GM21786 (cell line): ENCODE measurements around the gene TRAPPC6A.
A peak's percentile ranks its signal among the peaks of the same experiment; 100 is the strongest.

ENCODE experiments used
- ATAC-seq: cut with Tn5 transposase; IDR thresholded peaks from one replicate; pipeline ENCODE4 v1.9.1; 2021; ENCODE audit not compliant: unreplicated experiment

The TRAPPC6A gene

DNA sequence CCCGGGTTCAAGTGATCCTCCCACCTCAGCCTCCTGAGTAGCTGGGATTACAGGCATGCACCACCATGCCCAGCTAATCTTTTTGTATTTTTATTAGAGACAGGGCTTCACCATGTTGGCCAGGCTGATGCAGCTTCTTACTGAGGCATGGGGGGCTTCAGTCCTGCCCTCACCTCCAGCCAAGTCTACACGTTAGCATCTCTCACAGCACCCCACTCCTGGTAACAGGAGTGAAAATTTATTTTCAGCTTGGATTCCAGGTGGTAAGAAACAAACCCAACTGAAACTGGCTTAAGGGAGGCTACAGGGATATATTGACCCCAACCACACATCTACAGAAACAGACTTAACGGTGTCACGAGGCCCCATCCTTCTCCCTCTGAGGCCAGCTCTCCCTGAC, 27.9 kb downstream of the TRAPPC6A start:
- ATAC-seq = no peak

DNA sequence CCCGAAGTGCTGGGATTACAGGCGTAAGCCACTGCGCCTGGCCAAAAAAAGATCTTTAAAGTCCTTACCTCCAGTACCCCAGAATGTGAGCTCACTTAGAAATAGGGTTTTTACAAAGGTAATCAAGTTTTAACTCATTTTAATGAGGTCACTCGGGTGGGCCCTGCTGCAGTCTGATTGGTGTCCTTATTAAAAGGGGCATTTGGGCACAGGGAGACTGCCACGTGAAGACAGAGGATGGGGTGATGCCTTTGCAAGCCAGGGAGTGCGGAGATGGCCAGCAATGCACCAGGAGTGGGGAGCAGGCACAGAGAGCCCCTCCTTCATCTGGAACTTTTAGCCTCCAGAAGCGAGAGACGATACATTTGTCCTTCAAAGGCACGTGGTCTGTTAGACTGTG, 28.9 kb downstream of the TRAPPC6A start:
- ATAC-seq = no peak

DNA sequence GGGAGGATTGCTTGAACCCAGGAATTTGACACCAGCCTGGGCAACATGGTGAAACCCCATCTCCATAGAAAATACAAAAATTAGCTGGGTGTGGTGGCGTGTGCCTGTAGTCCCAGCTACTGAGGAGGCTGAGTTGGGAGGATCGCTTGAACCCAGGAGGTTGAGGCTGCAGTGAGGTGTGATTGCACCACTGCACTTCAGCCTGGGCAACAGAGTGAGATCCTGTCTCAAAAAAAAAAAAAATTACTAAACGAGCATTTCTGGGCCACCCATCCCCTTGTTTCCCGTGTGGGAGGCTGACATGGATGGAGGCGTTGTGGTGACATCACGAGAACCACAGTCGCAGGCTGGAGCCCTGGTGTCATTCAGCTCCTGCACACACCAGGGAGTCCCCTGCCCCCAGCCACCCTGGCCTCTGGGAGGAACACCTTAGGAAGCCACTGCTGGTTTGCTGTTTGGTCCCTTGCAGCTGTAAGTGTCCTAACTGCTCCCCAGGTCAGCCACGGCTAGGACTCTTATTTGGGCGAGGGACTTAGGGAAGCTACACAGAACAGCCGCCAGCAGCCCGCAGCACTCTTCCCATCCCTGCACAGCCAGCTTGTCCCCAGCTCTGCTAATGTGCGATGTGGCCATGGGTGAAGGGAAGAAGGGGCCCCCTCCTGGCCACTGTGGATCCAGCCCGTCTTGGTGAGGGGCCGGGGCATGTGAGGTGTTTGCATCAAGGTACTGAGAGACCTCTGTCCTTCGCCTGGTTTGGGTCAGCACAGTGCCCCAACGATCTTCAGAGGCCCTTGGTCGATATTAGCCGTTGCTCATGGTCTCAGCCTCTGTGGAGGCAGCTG, 30.0 kb downstream of the TRAPPC6A start:
- no peak for ATAC-seq

DNA sequence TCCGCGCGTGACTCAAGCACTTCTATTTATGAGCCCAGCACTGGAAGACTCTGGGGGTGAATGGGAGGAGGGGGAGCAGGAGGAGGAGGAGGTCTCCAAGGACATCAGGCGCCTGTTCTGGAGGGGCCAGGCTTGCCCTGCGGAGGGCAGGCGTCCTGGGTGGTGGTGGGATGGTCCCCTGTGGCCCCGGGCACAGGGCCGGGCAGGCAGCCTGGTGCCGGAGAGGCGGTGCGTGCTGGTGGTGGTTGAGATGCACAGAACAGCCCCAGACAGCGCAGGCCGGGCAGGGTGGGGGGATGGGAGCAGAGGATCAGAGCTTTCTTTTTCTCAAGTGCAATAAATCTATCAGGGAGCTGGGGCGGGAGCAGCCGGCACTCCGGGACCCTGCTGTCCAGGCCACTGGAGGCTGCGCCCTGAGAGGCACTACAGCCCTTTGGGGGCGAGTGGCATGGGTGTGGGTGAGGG, 31.3 kb downstream of the TRAPPC6A start:
- ATAC-seq = no peak

DNA sequence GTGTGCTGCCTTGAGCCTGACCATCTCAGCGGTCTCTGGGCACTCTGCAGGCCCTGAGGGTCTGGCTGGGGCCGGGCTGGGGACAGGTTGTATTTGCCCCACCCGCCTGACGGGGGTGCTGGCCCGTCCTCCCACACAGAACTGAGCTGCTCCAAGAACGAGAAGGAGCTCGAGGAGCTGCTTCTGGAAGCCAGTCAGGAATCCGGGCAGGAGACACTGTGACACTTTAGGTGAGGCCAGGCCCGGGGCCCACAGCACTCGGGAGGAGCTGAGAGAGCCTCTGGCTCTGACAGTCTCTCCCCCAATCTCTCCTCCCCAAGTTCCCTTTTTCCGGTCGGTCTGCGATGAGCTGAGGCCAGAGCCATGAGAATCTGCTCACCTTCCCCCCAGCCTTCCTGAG, 31.8 kb downstream of the TRAPPC6A start:
- no peak for ATAC-seq

DNA sequence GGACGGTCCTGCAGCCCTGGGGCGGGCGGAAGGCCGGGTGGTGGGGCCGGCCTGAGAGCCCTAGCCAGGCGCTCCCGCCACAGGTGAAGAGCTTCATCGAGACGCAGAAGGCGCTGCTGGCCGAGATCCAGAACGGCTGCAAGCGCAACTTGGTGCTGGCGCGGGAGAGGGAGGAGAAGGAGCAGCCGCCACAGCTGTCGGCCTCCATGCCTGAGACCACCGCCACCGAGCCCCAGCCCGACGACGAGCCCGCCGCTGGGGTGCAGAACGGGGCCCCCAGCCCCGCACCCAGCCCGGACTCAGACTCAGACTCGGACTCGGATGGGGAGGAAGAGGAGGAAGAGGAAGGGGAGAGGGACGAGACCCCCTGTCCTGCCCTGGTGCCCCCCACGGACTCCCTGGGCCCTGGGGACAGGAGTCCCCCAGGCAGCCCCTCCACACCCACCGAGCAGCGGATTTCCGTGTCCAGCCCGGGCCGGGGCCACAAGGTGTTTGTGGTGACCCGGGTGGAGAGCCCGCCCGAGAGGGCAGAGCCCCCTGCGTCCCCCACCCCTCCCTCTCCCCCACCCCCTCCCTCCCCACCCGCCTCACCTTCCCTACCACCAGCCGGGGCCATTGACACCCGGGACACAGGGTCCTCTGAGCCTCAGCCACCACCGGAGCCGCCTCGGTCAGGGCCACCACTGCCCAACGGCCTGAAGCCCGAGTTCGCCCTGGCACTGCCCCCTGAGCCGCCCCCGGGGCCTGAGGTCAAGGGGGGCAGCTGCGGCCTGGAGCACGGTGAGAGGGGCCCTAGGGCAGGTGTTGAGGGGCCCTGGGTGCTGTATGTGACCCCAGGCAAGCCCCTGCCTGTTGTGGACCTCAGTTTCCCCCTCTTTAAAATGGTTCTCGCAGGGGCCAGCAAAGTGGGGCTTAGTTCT, 32.5 kb downstream of the TRAPPC6A start:
- ATAC-seq = no peak

DNA sequence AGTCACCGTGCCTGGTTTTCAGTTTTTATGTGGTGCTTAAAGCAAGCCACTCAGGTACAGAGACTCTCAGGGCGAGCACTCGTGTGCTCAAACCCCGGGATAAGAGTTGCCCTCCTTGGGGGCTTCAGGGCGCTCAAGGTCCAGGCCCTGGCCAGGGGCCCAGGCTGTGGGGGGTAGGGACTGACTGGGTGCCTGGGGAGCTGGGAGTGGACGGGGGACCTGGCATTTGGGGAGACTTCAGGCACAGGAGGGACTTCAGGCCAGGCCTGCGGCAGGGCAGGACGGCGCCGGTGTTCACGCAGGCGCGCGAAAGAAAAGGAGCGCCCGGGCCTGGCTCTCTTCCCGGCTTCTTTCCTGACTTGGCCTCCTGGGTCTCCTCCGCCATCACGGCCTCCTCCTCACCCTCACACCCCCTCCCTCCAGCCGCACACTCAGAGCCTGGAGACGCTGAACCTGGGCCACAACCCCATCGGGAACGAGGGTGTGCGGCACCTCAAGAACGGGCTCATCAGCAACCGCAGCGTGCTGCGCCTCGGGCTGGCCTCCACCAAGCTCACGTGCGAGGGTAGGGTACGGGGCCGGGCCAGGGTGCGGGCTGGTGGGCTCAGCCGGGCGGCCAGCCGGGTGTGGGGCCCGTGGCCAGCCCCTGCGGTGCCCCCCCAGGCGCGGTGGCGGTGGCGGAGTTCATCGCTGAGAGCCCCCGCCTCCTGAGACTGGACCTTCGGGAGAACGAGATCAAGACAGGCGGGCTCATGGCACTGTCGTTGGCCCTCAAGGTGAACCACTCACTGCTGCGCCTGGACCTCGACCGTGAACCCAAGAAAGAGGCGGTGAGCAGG, 33.4 kb downstream of the TRAPPC6A start:
- ATAC-seq = no peak

DNA sequence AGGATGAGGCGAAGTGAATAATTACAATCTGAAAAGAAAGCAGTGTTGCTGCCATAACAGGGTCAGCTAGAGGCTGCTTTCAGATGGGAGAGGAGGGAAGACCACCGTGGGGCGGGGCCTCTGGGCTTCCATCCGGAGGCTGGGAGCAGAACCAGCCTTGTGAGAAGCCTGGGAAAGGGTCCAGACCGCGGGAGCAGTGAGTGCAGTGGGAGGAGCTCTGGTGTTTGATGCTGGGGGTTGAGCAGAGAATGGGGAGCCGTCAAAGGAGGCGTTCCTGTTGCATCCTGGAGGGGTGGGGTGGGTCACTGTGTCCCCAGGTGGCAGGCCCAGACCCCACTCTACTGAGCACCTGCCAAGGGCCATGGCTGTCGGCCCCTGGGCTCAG, 35.3 kb downstream of the TRAPPC6A start:
- no peak for ATAC-seq

DNA sequence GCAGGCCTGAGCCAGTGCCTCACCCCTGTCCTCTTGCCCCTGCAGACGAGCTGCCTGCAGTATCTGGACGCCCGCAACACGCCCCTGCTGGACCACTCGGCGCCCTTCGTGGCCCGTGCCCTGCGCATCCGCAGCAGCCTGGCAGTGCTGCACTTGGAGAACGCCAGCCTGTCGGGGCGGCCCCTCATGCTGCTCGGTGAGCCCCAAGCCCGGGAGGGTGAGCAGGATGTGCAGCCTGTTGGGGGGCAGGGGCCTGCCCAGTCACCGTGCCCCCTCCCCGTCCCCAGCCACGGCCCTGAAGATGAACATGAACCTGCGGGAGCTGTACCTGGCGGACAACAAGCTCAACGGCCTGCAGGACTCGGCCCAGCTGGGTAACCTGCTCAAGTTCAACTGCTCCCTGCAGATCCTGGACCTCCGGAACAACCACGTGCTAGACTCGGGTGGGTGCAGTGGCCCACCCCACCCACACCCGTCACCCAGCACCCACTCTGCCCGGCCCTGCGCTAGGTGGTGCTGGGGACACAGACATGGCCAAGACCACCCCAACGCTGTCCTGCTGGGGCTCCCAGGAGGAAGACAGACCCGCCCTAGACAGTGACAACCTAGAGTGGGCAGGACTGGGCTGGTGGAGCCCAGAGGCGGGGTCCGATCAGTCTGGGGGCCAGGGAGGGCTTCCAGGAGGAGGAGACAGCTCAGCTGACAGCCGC, 35.9 kb downstream of the TRAPPC6A start:
- ATAC-seq = no peak

DNA sequence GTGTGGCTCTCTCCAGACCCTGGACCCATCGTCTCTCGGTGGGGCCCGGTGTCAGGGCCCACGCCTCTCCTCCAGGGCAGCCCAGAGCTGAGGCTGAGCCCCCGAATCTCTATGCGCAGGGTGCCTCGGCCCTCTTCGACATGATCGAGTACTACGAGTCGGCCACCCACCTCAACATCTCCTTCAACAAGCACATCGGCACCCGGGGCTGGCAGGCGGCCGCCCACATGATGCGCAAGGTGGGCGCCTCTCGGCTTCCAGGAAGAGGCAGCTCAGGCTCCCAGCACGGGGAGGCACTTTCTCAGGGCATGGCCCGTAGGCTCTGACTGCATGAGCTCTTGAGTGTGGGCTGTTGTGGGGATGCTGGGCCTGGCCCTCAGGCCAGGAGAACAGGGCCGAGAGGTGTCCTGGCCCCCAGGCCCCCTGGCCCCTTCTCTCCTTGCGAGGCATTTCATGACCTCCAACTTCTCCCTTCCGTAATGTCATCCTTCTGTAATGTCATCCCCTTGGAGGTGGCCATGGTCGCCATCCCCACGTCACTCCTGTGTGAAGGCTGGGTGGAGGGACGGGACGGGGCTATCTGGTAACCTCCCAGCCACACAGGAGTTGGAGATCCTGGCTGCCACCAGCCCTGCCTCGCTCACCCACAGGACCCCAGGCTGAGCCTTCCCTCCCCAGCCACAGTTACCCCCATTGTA, 36.7 kb downstream of the TRAPPC6A start:
- no peak for ATAC-seq

DNA sequence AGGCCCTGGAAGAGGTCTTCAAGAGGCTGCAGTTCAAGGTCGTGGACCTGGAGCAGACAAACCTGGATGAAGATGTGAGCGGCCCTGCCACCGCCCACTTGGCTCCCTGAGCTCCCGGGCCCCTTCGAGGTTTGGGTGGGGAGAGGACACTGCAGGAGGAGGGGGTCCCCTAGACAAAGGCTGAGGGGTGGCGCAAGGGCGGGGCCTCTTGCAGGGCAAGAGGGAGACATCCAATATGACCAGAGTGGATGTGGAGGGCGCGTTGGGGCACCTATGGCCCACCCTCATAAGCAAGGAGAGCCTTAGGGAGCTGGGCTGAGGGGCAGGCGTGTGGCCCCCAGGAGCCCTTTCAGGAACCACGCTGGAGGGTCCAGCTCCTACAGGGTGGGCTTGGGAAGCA, 37.5 kb downstream of the TRAPPC6A start:
- ATAC-seq = no peak

DNA sequence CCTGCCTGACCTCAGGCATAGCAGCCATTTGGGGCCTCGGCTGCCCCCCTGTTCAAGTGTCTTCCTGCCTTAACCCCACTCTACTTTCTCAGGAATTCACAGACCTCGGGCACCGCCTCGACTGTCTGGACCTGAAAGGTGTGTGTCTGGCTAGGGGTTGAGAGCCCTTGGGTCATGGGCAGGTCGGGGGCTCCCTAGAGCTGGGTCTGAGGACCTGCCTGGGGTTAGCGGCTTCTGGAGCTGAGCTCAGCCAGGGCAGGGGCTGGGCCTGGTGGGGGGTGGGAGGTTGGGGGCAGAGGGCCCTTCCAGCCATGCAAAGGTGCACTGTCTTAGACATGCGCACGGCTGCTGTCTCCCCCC, 37.9 kb downstream of the TRAPPC6A start:
- no peak for ATAC-seq

DNA sequence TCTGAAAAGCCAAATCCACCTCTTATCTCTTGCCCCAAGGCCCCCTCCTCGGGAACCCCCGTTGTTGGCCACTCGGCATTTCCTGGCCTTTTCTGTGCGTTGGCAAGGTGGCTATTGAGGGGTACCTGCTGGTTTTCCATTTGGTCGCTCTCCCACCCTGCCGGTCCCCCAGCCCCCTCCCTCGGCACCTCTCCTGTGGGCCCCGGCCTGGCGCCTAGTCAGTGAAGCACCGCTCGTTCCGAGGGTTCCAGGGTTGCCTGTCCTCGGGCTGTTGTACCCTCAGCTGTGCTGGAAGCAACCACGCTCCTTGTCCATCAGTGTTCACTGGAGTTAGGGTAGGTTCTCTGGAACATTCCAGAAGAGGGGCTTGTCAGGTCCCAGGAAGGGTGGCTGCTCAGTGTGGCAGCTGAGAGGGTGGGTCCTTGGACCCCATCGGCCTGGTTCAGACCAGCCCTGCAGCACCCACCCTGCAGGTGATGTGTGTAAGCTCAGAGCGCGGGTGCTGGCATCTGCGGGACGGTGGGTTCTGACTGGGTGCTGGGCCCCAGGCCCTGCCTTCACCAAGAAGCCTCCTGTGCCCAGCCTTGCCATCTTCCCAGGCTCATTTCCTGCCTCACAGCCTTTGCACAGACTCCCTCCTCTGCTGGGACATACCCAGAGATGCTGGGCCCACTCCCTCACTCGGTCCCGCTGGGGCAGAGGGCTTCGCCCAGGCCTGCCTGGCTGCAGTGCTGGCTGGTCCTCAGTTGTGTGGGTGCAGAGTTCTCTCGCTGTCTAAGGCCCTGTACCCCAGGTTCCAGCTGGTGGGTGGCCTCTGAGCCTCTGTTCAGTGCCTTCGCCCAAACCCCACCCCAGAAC, 38.5 kb downstream of the TRAPPC6A start:
- no peak for ATAC-seq

DNA sequence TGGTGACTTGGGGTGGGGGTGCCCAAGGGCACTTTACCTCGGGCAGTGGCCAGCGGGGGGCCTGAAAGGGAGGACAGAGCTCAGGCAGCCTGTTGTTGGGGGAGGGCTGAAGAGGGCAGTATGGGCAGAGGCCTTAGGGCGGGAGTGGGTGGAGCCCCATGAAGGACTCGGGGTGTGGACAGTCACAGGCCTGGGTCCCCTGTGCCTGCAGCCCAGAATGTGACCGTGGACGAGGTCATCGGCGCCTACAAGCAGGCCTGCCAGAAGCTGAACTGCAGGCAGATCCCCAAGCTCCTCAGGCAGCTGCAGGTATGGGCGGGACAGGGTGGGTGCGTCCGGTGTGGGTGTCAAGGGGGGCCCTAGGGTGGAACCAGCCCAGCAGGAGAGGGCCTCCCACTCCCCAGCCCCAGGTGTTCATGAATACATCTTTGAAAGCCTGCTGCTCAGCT, 39.7 kb downstream of the TRAPPC6A start:
- no peak for ATAC-seq

DNA sequence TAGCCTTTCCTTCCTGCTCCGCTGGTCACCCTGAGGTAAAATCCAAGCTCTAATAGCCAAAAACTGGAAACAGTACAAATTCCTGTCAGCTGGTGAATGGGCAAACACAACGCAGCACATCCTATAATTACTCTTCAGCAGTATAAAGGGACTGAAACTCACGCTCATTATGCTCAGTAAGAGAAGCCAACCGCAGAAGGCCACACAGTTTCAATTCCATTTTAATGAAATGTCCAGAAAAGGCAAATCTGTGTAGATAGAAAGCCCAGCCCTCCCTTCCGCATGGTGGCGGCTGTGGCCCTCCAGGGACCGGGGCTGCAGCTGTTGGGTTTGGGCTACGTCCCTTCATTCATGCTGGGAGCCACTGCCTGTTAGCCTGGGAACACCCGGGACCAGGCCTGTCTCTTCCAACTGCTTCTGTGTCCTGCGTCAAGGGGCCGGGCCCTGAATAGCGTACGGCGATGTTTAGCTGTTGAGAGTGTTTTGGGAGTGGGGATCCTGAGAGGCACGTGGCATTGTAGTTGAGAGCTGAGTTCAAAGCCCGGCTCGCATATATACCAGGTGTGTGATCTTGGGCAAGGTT, 40.8 kb downstream of the TRAPPC6A start:
- ATAC-seq = peak; percentile 87

DNA sequence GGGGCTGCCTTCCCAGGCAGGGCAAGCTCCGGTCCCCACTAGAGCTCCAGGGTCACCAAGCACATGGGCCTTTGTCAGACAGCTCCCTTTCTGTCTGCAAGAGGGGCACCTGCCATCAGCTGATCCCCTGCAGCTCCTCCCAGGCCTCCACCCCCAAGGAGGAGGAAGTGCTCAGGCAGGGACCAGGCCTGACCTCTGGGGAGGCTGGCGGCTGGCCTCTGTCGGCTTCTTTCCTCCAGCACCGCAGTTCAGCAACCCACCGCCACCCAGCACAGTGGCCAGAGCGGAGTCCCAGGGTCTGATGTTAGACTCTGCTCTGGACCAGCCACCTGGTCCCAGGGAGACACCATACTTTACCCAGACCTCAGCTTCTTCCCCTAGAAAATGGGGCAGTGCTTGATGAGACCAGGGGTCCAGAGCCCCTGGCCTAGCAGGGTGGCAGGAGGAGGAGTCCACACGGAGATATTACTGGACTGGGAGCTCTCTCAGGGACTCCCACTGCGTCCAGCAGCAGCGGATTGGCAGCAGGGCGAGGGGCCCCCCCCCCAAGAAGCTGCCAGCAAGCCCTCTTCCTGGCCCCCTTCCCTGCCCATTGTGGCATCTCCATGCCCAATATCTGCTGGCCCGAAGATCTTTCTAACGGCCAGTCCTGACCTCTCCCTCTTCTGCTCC, 41.4 kb downstream of the TRAPPC6A start:
- no peak for ATAC-seq

DNA sequence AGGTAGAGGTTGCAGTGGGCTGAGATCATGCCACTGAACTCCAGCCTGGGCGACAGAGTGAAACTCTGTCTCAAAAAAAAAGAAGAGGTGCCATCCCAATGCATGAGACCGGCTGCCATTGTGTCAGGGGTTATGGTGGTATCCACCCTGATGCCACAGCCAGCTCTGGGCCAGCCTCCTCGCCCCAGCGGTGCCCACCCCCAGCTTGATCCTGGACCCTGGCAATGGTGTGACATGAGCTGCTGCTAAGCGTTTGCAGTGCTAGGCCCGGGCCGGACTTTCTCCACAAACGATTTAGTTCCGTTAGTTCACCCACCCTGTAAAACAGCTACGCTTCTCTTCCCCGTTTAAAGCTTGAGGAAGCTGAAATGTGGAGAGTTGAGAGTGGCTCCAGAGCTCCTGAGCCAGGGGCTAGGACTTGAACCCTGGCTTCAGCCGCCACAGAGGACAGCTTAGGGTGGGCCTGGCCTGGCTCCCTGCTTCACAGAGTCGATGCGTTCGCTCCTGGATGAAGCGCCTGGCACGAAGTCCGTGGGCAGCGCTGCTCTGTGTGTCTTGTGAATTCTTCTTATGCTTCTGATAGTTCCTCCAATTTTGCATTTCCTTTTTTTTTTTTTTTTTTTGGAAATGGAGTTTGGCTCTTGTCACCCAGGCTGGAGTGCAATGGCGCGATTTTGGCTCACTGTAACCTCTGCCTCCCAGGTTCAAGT, 42.7 kb downstream of the TRAPPC6A start:
- ATAC-seq = no peak
